ENCODE results near the gene MAGEA12.
"Not testable (repeated sequence)": the region's sequence is repeated elsewhere in the genome, so short reads cannot be mapped to it uniquely, and the experiment has no call there.

GRCh38 chrX:152713815-152714787 is 19.5 kb upstream of the MAGEA12 start, which contains the start of gene MAGEA2B:
- TF ChIP-seq POLR2AphosphoS5 (IDR thresholded peaks at IDR 0.05; ENCODE audit: low read length); RFX5 (IDR thresholded peaks at IDR 0.05; ENCODE audit: low read depth, low read length); EZH2 (IDR thresholded peaks at IDR 0.05; ENCODE audit: borderline replicate concordance, control insufficient read depth, low read depth, low read length): not testable (repeated sequence)
